Renal cortical epithelial cell (primary cell): ENCODE results near the gene METTL14. TPM values are rescaled to one million over a fixed set of nuclear protein-coding genes. Genes with fewer than 3 reads are reported as not detected.

ENCODE experiments used
- DNase-seq: peaks from one replicate; pipeline ENCODE4 v3.0.0-alpha.2; 2011; ENCODE audit warnings: low read depth
- total RNA-seq: library from RNA; depleted of rRNA; stranded (reverse); fragments of >200 nt; gene quantifications from 2 replicates; pipeline ENCODE4 v1.2.3, GENCODE V29; 2014

METTL14 gene
- total RNA-seq, 1 donor from 2014 or later: 96.4 TPM

DNA sequence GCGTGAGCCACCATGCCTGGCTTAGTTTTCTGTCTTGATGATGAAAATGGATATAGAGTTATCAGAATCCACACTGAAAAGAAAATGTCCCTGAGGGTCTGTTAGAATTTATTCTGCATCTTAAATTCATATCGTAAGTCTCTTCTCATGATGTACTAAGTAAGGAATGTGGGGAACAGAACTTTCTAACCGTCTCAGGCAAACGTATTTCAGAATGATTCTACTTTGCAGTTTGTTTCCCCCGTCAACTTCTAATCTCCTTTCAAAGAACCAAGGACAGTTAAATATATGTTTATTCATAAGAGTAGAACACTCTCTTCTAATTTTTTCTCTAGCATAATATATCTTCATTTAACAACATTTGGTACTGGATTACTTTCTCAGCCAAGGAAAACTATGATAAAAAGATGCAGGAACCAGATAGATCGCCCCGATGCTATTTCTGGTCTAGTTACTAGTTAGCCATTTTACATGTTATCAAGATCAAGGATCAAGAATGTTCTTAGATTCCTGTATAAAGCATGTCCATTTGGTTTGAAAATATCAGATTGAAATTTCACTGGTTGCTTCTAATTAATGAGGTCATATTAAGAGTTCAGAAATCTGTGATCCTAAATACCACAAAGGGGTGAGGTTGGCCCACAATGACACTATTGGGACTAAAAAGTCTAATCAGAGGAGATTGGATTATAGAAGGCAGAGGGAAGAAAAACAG lies 49.5 kb downstream of the METTL14 start:
- DNase-seq: no peak

DNA sequence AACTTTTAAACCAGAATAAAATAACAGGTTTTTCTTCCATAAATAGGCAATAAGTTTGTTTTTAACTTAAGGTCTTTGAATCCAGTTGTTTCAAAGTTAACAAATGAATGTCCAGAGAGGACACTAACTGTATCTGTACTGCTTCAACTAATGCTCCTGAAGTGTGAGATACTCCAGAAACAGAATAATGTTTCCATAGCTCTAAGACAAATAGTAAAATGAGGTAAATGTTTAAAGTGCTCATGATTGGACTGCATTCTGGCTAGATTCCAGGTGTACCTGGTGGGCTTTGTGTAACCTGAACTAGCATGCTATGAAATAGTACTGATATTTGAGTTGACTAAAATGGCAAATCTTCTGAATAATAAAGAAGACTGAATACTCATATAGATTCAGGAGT lies 51.7 kb downstream of the METTL14 start:
- DNase-seq: no peak

DNA sequence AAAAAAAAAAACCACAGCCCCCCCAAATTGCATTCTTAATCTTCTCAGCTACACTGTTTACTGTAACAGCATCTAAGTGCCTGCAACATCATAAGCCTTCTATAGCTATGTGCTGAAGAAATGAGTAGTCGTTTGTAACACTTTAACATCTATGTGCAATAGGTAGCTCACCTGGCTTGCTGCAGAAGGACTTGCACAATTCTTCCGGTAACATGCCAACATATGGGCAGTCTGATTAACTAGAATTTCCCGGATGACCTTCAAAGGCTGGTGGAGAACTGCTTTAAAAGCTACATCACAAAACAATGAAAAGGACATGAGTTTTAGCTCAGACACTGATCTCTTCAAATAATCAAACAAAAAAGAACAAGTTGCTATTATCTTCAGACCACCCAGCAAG lies 52.9 kb downstream of the METTL14 start:
- DNase-seq: no peak

DNA sequence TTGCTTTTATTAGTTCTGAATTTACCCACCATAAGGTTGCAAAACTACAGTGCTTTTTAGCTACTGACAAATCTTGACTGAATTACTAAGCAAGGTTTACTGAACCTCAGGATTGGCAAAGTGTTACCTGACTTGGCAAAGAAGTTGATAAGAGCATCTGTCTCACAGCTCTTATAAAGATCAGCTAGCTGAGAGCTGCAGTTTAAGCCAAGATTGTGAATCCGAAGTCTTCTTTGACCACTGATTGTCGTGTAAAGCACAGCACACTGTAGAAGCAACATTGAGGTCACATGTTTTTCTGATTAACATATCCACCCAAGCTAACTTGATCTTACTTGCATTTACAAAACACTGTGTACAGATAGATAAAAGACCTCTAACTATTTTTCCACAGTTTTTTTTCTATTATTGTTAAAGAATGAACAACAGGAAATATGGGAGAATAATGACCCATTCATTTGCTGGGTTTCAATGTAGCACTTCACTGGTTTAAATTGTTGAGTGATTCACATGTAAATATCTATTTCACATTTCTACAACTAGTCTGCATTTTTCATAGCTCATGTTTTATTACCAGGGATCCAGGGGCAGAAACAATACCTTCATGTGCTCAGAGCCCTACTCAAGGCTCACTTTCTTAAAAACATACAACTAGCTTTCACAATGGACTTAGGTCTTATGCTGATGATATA lies 54.0 kb downstream of the METTL14 start:
- DNase-seq: no peak

DNA sequence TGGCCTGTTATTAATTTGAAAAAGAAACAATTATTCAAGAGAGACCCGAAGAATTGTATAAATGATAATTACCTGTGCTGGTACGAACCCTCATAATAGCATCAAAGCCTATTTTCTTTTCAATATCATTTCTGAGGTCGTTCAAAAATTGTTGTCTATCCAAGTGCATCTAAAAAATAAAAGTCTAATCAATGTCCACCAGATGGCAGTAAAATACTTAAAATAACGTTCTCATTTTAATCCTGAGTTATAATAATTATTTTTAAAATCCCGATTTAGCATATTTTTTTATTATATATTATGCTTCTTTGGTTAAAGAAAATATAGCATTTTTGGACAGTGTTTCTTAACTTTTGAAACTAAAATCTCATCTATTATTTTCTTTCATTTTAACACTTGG lies 55.7 kb downstream of the METTL14 start:
- peak; percentile 33 for DNase-seq

DNA sequence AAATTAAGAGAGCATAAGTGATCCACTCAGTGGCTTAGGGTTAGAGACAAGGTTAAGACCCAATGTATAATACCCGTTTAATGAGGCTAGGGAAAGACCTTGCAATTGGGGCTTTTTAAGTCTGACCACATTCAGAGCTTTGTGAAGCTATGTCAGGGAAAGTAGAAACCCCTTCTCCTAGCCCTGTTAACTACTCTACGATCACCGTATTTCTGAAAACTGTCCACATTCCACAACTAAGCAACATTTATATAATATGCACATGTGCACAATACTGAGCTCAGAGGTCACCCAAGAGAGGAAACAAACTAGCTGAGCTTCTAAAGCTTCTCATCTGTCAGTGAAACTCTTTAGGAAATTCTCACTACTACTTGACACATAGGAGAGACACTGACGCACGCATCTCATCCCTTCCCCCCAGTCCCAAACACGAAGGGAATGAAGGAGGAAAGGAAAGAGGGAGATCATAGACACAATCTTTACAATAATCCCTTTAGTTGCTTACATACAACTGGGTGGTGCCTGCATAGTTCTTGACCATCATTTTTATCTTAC lies 56.2 kb downstream of the METTL14 start:
- DNase-seq: no peak

GRCh38 chr4:118742050-118742449 lies 56.9 kb downstream of the METTL14 start:
- DNase-seq: no peak

- DNase-seq: no peak
These were observed 58.7 kb downstream of the METTL14 start for GRCh38 chr4:118743867-118744266.

DNA sequence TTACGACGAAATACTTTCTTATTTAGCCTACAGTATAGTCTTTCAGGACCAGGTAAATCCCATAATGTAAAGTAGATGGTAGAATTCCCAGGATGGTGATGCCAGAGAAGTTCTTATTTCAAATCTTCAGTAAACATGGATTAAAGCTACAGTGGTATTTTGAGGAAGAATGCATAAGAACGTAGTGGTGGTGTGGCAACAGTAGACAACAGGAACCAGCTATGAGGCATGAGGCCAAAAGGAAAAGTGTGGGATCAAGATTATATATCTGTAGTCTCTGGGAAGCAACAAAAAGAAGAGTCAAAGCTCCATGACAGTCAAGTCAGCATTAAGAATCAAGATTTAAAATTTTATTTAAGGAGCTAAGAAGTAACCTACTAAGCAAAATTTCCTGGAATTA lies 60.2 kb downstream of the METTL14 start:
- DNase-seq: no peak

DNA sequence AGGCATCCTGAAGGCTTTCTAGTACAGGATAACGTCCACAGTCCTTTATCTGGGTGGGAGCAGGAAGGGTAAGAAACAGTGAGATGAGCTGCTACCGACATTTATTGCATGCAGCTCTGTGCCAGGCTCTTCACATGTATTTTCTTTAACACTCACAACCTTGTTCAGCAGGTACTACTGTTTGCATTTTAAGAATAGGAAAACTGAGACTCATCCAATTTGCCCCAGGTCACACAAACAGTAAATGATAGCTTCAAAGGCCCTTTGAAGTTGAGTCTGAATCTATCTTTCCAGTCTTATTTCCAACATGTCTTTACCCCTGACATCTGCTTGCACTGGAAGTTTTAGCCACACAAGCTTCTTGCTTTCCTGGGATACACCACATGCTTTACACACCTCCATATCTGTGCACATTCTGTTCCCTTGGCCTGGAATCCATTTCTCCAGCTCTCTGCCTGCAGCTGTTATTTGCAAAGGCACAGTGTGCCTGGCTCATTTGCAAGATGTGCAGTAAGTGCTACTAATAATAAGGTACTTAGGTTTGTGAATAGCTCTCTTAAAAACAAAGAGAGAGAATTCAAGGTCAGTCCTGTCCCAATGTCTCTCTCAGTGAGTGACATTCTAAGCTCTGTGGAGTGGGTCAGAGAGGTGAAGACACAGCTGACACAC lies 61.2 kb downstream of the METTL14 start:
- DNase-seq: no peak

- DNase-seq: no peak
These were observed 64.3 kb downstream of the METTL14 start for GRCh38 chr4:118749347-118749988.

GRCh38 chr4:118751629-118752323 lies 66.6 kb downstream of the METTL14 start:
- no peak for DNase-seq

- DNase-seq: no peak
These were observed 67.4 kb downstream of the METTL14 start for GRCh38 chr4:118752551-118752950.

- DNase-seq: no peak
These were observed 67.9 kb downstream of the METTL14 start for GRCh38 chr4:118753096-118753495.

GRCh38 chr4:118753685-118754084 lies 68.5 kb downstream of the METTL14 start:
- no peak for DNase-seq

- DNase-seq: no peak
These were observed 69.7 kb downstream of the METTL14 start for GRCh38 chr4:118754890-118755289.

GRCh38 chr4:118755438-118756226 lies 70.4 kb downstream of the METTL14 start:
- no peak for DNase-seq

GRCh38 chr4:118756429-118756828 lies 71.2 kb downstream of the METTL14 start:
- DNase-seq: no peak

GRCh38 chr4:118756958-118757357 lies 71.8 kb downstream of the METTL14 start:
- DNase-seq: peak; percentile 44

DNA sequence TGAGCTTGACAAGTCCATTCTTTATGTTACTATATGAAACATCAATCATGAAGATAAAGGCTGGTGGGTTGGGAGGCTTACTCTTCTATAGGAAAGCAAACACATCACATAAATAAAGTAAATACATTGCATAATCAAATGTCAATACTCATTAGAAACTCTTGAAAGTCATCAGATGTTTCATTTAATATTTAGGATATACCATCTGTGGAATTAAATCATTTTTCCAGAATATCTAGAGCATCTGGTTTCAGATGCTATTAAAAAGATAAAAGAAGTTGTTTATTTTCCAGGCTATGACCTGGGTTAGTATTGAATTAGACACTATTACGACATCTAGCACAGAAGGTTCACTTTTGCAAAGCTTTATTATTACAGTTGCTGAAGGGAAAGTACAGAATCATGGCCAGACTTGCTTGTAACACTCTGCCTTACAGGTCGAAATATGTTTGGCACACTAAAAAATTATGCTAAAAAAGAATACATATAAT lies 72.6 kb downstream of the METTL14 start:
- DNase-seq: peak; percentile 19

DNA sequence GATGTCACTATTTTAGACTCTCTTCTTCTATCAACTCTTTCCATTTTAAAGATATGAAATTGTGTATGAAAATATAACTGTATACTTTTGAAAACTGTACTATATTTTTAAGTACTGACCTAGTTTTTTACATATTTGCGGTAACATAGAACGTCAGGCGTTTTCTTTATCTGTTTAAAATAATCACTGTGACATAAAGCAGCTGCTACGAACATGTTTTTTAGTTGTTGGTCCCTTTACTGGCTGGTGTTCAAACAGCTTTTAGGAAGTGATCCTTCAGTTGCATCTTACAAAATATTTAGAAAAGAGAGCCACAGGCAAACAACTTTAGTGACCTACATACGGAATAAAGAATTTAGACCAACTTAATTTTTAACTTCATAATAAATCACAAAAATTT lies 73.1 kb downstream of the METTL14 start:
- DNase-seq: no peak
